HepG2 (cell line): Measurements from ENCODE around the gene SLC43A1. TPM values are rescaled to one million over a fixed set of nuclear protein-coding genes. Genes with fewer than 3 reads are reported as not detected.

ENCODE experiments used
- ASH2L ChIP-seq: fragments of 300-600, 200-600 bp; sonication (generic); IDR thresholded peaks from 2 replicates; pipeline ENCODE4 v1.7.0; 2017; ENCODE audit warnings: low read depth, mild to moderate bottlenecking, moderate library complexity, mixed read lengths, low read length; ENCODE audit not compliant: insufficient read length
- ATF7 ChIP-seq, 2 experiments: fragments of 450-650 bp in 1 of 2; sonication (generic) in 1 of 2; formaldehyde crosslinking in 1 of 2; IDR thresholded peaks; 2 replicates each; pipeline versions ENCODE4 v1.4.0 to v1.6.1; 2016 to 2020; ENCODE audit warnings: antibody characterized with exemption in 1 of 2, mild to moderate bottlenecking in 1 of 2, missing genetic modification reagents in 1 of 2
- CAMTA2 ChIP-seq: sonication (generic); formaldehyde crosslinking; IDR thresholded peaks from 2 replicates; pipeline ENCODE4 v1.4.0; 2020; ENCODE audit warnings: mild to moderate bottlenecking, missing genetic modification reagents, borderline replicate concordance
- CEBPG ChIP-seq: IDR thresholded peaks from 2 replicates; pipeline ENCODE4 v1.6.1; 2016
- FUBP1 ChIP-seq: sonication (generic); formaldehyde crosslinking; IDR thresholded peaks from 2 replicates; pipeline ENCODE4 v1.5.1; 2020; ENCODE audit warnings: missing genetic modification reagents, mild to moderate bottlenecking, borderline replicate concordance
- HNRNPLL ChIP-seq: fragments of 200-400 bp; formaldehyde crosslinking; IDR thresholded peaks from 2 replicates; pipeline ENCODE4 v1.6.1; 2017; ENCODE audit warnings: mild to moderate bottlenecking, low read depth, low read length; ENCODE audit not compliant: poor library complexity, severe bottlenecking
- KLF16 ChIP-seq, 2 experiments: sonication (generic) in 1 of 2; formaldehyde crosslinking in 1 of 2; IDR thresholded peaks; 2 replicates each; pipeline versions ENCODE4 v1.6.1 to v1.8.0; 2016 to 2023; ENCODE audit warnings: missing genetic modification reagents in 2 of 2, missing compliant biosample characterization in 1 of 2
- MNT ChIP-seq: fragments of 450-650 bp; IDR thresholded peaks from 2 replicates; pipeline ENCODE4 v1.6.1; 2016
- POGK ChIP-seq: sonication (generic); formaldehyde crosslinking; conservative IDR thresholded peaks from 2 replicates; pipeline ENCODE4 v1.8.0; 2022; ENCODE audit warnings: mild to moderate bottlenecking, moderate library complexity, missing genetic modification reagents
- REST ChIP-seq, 2 experiments: IDR thresholded peaks; 2 replicates each; pipeline ENCODE4 v1.6.1; 2011 to 2012; ENCODE audit warnings: low read length in 2 of 2, borderline replicate concordance in 1 of 2, low read depth in 1 of 2, mild to moderate bottlenecking in 1 of 2, moderate library complexity in 1 of 2
- TEAD2 ChIP-seq: sonication (generic); formaldehyde crosslinking; IDR thresholded peaks from 2 replicates; pipeline ENCODE4 v1.9.0; 2021; ENCODE audit warnings: missing genetic modification reagents
- ZFP37 ChIP-seq: sonication (generic); formaldehyde crosslinking; IDR thresholded peaks from 2 replicates; pipeline ENCODE4 v1.4.0; 2020; ENCODE audit warnings: missing genetic modification reagents, borderline replicate concordance
- ZNF558 ChIP-seq: sonication (generic); formaldehyde crosslinking; IDR thresholded peaks from 2 replicates; pipeline ENCODE4 v1.9.0; 2022; ENCODE audit warnings: mild to moderate bottlenecking, missing genetic modification reagents, borderline replicate concordance
- ZNF770 ChIP-seq: sonication (generic); formaldehyde crosslinking; IDR thresholded peaks from 2 replicates; pipeline ENCODE4 v1.5.0; 2020; ENCODE audit warnings: mild to moderate bottlenecking, missing genetic modification reagents
- ZSCAN30 ChIP-seq: sonication (generic); formaldehyde crosslinking; IDR thresholded peaks from 2 replicates; pipeline ENCODE4 v1.5.0; 2020; ENCODE audit warnings: mild to moderate bottlenecking, missing genetic modification reagents
- polyA plus RNA-seq, 8 experiments: library from polyadenylated mRNA; depleted of rRNA in 3 of 8; stranded (reverse) in 7 of 8; unstranded in 1 of 8; fragments of >200 nt; fragmentation: Illumina TruSeq in 4 of 8; extraction: Trizol in 4 of 8; gene quantifications; 2 replicates each; pipeline versions ENCODE4 v1.2.1 to v1.2.3, GENCODE V29; 2011 to 2016; ENCODE audit warnings: low read depth in 4 of 8, missing spikeins in 1 of 8, mixed read lengths in 1 of 8; ENCODE audit not compliant: insufficient read depth in 1 of 8
- total RNA-seq, 5 experiments: library from RNA; depleted of rRNA; stranded (reverse); fragments of >200 nt; fragmentation: Illumina TruSeq; extraction: Trizol; gene quantifications; 2 replicates each; pipeline ENCODE4 v1.2.3, GENCODE V29; 2016; ENCODE audit warnings: low read depth in 1 of 5

The SLC43A1 gene
- total and polyA plus RNA-seq, 2 of the 13 experiments (the other 11 are each of a cell fraction or from before 2014, with no cell fraction given): 72.3 to 87.6 TPM

- TF ChIP-seq MNT (no peak), ZNF770 (no peak), HNRNPLL (no peak), ATF7 (IDR thresholded peaks at IDR 0.05) (no peak), ATF7 (CRISPR knock-in tag; IDR thresholded peaks at IDR 0.05) (no peak), ZSCAN30 (CRISPR knock-in tag) (no peak), TEAD2 (no peak), KLF16 (CRISPR knock-in tag; IDR thresholded peaks at IDR 0.05) (peak in 1 of 2 experiments; percentile 34; a peak in 1 of 4 replicates), FUBP1 (CRISPR knock-in tag) (no peak), ZNF558 (0 out of 2 replicates have a peak, but pooled peaks have one; percentile 42), REST (IDR thresholded peaks at IDR 0.05; ENCODE audit: borderline replicate concordance in 1 of 2, low read depth in 1 of 2, low read length in 2 of 2) (peak in 1 of 2 experiments; percentile 48; a peak in 1 of 4 replicates), ZFP37 (CRISPR knock-in tag) (no peak; the same call in 1 of the 2 replicates), CEBPG (CRISPR knock-in tag) (peak; percentile 78), ASH2L (no peak), POGK (CRISPR knock-in tag) (no peak; the same call in 1 of the 2 replicates), CAMTA2 (CRISPR knock-in tag) (peak; percentile 84; the same call in 1 of the 2 replicates)
Measured at GRCh38 chr11:57497303-57498247, 17.9 kb downstream of the SLC43A1 start (continued).
